Hippocampal formation (tissue), 2 donors: ENCODE results near the gene SURF4.
"Not testable (repeated sequence)": the region's sequence is repeated elsewhere in the genome, so short reads cannot be mapped to it uniquely, and the experiment has no call there.

Experiments
- DNase-seq, 2 donors: peaks; one replicate each; lab custom pipeline; 2025; lab: John Stamatoyannopoulos, UW

The SURF4 gene

GRCh38 chr9:133334161-133334560 is 41.7 kb downstream of the SURF4 start:
- no peak for DNase-seq

DNA sequence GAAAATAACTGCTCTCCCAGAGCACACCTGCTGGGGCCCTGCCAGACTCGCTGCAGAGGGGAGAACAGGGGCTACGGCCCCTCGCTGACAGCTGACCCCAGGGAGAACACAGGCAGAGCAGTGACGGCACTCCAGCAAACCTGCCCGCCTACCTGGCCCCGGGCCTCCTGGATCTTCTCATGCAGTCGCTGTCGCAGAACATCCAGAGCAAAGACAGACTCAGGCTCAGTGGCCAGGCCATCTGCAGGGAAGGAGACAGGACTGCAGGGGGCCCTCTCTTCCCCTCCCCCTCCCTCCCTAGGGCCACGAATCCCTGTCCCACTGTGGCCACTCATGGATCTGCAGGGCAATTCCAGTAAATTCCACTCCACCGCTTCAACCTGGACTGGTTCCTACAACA is 42.3 kb downstream of the SURF4 start:
- DNase-seq = no peak

- no peak for DNase-seq
Measured at GRCh38 chr9:133333011-133333410, 42.8 kb downstream of the SURF4 start.

DNA sequence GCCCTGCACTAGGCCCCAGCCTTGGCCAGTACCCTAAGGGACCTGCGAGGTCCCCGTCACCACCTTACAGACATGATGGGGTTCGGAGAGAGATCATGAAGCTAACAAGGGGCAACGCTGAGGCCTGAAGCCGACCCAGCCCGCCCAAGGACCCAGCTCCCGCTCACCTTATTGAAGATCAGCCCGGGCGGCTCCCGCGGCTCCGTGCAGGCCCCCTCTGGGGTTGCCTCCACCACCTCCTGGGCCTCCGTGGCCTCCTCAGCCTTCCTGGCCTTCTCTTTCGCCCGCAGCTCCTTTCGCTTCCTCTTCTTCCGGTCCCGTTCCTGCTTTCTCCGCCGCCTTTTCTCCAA is 43.5 kb downstream of the SURF4 start:
- DNase-seq = no peak

DNA sequence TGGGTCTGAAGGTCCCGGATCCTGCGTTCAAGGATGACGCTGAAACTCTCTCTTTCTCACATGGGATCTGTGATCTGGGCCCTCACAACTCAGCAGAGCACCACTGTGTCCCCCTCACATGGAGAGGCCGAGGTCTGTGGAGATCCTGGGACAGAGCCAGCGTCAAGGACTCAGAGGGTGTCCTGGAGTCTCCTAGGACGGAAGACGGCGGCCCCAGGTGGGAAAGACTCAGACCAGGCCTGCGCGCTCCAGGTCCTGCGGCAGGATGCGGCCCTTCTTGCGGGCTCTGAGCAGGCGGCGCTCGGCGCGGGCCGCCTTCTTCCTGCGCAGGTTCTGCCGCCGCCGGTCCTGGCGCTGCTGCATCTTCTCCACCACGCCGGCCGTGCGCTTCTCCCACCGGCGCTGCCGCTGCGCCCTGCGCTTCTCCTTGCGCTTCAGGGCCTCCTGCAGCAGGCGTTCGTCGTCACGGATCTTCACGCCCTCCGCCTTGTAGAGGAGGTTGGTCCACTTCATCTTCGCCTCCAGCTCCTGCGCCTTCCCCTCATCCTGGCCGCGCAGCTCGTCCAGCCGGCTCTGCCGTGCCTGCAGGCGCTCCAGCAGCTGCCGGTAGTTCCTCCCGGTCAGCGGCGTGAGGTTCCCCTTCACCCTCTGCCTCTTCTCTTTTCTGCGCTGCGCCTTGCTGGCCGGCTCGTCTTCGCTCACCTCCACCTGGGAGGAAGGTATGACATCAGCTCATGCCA is 44.0 kb downstream of the SURF4 start:
- no peak for DNase-seq

- no peak for DNase-seq
Measured at GRCh38 chr9:133331221-133331620, 44.6 kb downstream of the SURF4 start.

- DNase-seq = not testable (repeated sequence)
Measured at GRCh38 chr9:133329306-133330156, 46.3 kb downstream of the SURF4 start.

DNA sequence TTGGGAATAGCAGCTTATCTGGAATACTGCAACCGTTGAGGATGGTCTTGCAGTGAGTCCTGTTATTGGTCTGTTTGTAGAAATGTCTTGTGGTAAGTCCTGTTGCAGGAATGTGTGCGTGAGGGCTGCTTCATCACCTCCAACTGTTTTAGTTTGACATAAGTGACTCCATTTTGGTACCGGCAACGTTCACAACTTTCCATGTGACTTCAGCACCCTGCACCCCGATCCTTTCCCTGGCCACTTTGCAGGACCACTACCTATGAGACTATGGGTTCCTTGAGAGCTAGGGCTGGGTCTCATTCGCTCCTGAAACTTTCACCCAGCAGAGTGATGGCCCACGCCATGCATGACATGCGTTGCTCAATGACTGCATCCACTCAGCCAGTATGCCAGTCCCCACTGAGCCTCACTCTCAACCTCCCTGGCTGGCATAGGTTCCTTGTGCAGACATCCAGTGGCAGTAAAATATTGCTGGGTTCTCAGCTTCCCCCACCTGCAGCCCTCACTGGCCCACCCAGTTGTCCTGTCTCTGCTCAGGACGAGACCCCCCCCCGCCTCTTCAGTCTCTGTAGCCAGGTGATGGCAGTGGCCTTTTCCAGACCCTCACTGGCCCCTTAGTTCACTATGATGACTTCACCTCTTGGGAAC is 47.9 kb downstream of the SURF4 start:
- no peak for DNase-seq

DNA sequence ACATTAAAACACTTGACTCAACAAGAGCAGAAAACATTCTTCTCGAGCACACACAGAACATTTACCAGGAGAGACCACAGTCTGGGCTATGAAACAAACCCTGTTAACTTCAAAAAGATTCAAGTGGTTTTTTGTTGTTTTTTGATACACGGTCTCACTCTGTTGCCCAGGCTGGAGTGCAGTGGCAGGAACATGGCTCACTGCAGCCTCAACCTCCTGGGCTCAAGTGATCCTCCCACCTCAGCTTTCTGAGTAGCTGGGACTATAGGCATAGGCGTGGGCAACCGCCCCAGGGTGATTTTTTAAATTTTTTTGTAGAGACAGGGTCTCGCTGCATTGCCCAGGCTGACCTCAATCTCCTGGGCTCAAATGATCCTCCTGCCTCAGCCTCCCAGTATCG is 48.8 kb downstream of the SURF4 start:
- DNase-seq = not testable (repeated sequence)

- DNase-seq = no peak
Measured at GRCh38 chr9:133323991-133324703, 51.7 kb downstream of the SURF4 start.

- no peak for DNase-seq
Measured at GRCh38 chr9:133323211-133323610, 52.6 kb downstream of the SURF4 start.

DNA sequence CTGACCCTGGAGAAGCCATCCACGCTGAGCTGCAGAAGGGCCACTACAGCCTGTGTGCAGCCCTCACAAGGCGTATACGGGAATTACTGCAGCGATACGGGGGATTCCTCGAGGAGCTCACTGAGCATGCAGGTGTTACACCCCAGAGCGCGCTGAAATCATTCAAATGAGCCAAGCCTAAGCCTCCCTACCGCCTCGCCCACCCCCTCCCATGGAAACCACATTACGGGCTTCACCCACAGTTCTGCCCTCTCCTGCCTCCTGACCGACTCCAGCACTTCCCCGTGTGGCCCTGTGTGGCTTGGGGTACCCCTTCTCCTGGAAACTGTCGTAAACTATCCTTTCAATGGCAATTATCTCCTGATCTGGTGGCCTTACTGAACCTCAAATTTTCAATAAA is 53.2 kb downstream of the SURF4 start:
- no peak for DNase-seq

GRCh38 chr9:133321411-133321935 is 54.4 kb downstream of the SURF4 start:
- DNase-seq = no peak

DNA sequence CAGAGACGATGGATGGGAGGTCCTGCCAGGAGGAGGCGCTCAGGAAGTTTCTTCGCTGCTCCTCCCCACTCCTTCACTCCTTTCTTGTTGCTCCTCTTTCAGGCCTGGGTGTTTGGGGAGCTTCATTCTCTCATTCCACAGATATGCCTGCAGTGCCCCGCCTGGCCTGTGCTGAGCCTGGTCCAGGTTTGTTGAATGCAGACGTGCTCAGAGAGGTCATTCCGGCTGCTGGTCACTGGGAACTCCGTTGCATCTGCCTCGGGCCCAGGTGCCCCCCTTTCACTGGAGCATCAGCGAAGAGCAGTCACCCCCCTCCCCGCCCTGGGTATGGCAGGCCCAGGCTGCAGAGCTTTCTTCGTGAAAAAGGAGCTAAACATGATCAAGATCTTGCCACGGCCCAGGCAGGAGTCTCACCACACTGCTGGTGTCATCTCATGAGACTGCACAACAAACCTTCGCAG is 55.4 kb downstream of the SURF4 start:
- no peak for DNase-seq

DNA sequence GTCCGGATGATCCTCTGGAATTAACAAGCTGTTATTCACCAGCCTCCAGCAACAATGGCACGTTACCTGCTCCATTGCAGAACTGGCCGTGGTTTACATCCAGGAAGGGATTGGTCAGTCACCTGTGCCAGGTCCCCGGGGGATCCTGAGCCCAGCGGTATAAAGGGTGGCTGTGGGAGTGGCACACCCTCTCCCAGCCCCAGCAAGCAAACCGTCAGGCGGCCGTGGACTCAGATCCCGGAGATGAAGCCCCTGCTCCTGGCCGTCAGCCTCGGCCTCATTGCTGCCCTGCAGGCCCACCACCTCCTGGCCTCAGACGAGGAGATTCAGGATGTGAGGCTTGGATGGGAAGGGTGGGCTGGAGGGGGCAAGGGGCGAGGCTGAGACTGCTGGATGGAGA is 58.3 kb downstream of the SURF4 start:
- DNase-seq = not testable (repeated sequence)

GRCh38 chr9:133315997-133316396 is 59.9 kb downstream of the SURF4 start:
- DNase-seq = no peak
